Measurements from ENCODE around the gene RAB11FIP3.

Gene RAB11FIP3

GRCh38 chr16:533391-534123 lies 108.1 kb downstream of the RAB11FIP3 start:
- DNase-seq (ENCODE audit: low read depth): peak; percentile 10
- no peak overlapping the region for H3K4me3 ChIP-seq (ENCODE audit: control insufficient read depth, low read depth, low read length)
- no peak for TF ChIP-seq CTCF (conservative IDR thresholded peaks at IDR 0.05; ENCODE audit: control insufficient read depth, insufficient read depth, low read depth, low read length)

- no peak overlapping the region for H3K4me3 ChIP-seq (ENCODE audit: control insufficient read depth, low read depth, low read length)
- DNase-seq (ENCODE audit: low read depth): no peak
- no peak for TF ChIP-seq CTCF (conservative IDR thresholded peaks at IDR 0.05; ENCODE audit: control insufficient read depth, insufficient read depth, low read depth, low read length)
These were observed 108.7 kb downstream of the RAB11FIP3 start for GRCh38 chr16:534135-534534.

GRCh38 chr16:534856-535445 lies 109.5 kb downstream of the RAB11FIP3 start:
- TF ChIP-seq CTCF (conservative IDR thresholded peaks at IDR 0.05; ENCODE audit: control insufficient read depth, insufficient read depth, low read depth, low read length): no peak
- no peak overlapping the region for H3K4me3 ChIP-seq (ENCODE audit: control insufficient read depth, low read depth, low read length)
- no peak for DNase-seq (ENCODE audit: low read depth)

- TF ChIP-seq CTCF (conservative IDR thresholded peaks at IDR 0.05; ENCODE audit: control insufficient read depth, insufficient read depth, low read depth, low read length): no peak
- no peak overlapping the region for H3K4me3 ChIP-seq (ENCODE audit: control insufficient read depth, low read depth, low read length)
- DNase-seq (ENCODE audit: low read depth): peak; percentile 77
These were observed 110.3 kb downstream of the RAB11FIP3 start for GRCh38 chr16:535446-536405.

- no peak for DNase-seq (ENCODE audit: low read depth)
- H3K4me3 ChIP-seq (ENCODE audit: control insufficient read depth, low read depth, low read length): no peak overlapping the region
- TF ChIP-seq CTCF (conservative IDR thresholded peaks at IDR 0.05; ENCODE audit: control insufficient read depth, insufficient read depth, low read depth, low read length): no peak
These were observed 111.3 kb downstream of the RAB11FIP3 start for GRCh38 chr16:536746-537145.

- no peak overlapping the region for H3K4me3 ChIP-seq (ENCODE audit: control insufficient read depth, low read depth, low read length)
- DNase-seq (ENCODE audit: low read depth): no peak
- no peak for TF ChIP-seq CTCF (conservative IDR thresholded peaks at IDR 0.05; ENCODE audit: control insufficient read depth, insufficient read depth, low read depth, low read length)
These were observed 112.2 kb downstream of the RAB11FIP3 start for GRCh38 chr16:537415-538335.

All from fibroblast of mammary gland (primary cell).